T-helper 2 cell (primary cell): Measurements from ENCODE around the gene CD2AP.
A peak's percentile ranks its signal among the peaks of the same experiment; 100 is the strongest.
"Not testable (repeated sequence)": the region's sequence is repeated elsewhere in the genome, so short reads cannot be mapped to it uniquely, and the experiment has no call there.

Experiments used
- DNase-seq, 5 experiments: peaks; one replicate each; pipeline versions ENCODE4 v3.0.0 to v3.0.0-alpha.2; 2012 to 2022

CD2AP gene

GRCh38 chr6:47496935-47497579, 19.5 kb downstream of the CD2AP start:
- no peak for DNase-seq

- DNase-seq = no peak
Measured at GRCh38 chr6:47502920-47503319, 25.3 kb downstream of the CD2AP start.

- no peak for DNase-seq
Measured at GRCh38 chr6:47509937-47510336, 32.3 kb downstream of the CD2AP start.

- no peak for DNase-seq
Measured at GRCh38 chr6:47512872-47513271, 35.3 kb downstream of the CD2AP start.

- DNase-seq = no peak
Measured at GRCh38 chr6:47519279-47519678, 41.7 kb downstream of the CD2AP start.

GRCh38 chr6:47520282-47520681, 42.7 kb downstream of the CD2AP start:
- DNase-seq = no peak

GRCh38 chr6:47521961-47522360, 44.4 kb downstream of the CD2AP start:
- no peak for DNase-seq

- DNase-seq = no peak
Measured at GRCh38 chr6:47524136-47524845, 46.7 kb downstream of the CD2AP start.

GRCh38 chr6:47525330-47526057, 47.9 kb downstream of the CD2AP start:
- DNase-seq = no peak

- DNase-seq = no peak
Measured at GRCh38 chr6:47527274-47527673, 49.7 kb downstream of the CD2AP start.

GRCh38 chr6:47529734-47530133, 52.1 kb downstream of the CD2AP start:
- DNase-seq = no peak

GRCh38 chr6:47532981-47533585, 55.5 kb downstream of the CD2AP start:
- DNase-seq = no peak

GRCh38 chr6:47534063-47534462, 56.5 kb downstream of the CD2AP start:
- DNase-seq = no peak

- no peak for DNase-seq
Measured at GRCh38 chr6:47535316-47536225, 58.0 kb downstream of the CD2AP start.

- peak in 1 of 5 experiments; percentile 52 for DNase-seq
Measured at GRCh38 chr6:47536816-47537401, 59.3 kb downstream of the CD2AP start.

GRCh38 chr6:47545223-47545622, 67.6 kb downstream of the CD2AP start:
- no peak for DNase-seq

- no peak for DNase-seq
Measured at GRCh38 chr6:47551670-47552069, 74.1 kb downstream of the CD2AP start.

GRCh38 chr6:47552319-47552718, 74.7 kb downstream of the CD2AP start:
- DNase-seq = no peak

GRCh38 chr6:47553243-47553642, 75.7 kb downstream of the CD2AP start:
- not testable (repeated sequence) for DNase-seq

- not testable (repeated sequence) for DNase-seq
Measured at GRCh38 chr6:47556459-47556858, 78.9 kb downstream of the CD2AP start.

- no peak for DNase-seq
Measured at GRCh38 chr6:47563162-47563561, 85.6 kb downstream of the CD2AP start.

GRCh38 chr6:47566602-47567001, 89.0 kb downstream of the CD2AP start:
- not testable (repeated sequence) for DNase-seq
